HG03025 (cell line): ENCODE data around the gene DDTL.
"Not testable (repeated sequence)": the region's sequence is repeated elsewhere in the genome, so short reads cannot be mapped to it uniquely, and the experiment has no call there.

ENCODE experiments used
- ATAC-seq: cut with Tn5 transposase; IDR thresholded peaks from one replicate; pipeline ENCODE4 v1.9.1; 2021; ENCODE audit warnings: mild to moderate bottlenecking, moderate library complexity; ENCODE audit not compliant: unreplicated experiment, low FRiP score

Gene DDTL

GRCh38 chr22:23969071-23969470, 2.4 kb downstream of the DDTL start:
- no peak for ATAC-seq

DNA sequence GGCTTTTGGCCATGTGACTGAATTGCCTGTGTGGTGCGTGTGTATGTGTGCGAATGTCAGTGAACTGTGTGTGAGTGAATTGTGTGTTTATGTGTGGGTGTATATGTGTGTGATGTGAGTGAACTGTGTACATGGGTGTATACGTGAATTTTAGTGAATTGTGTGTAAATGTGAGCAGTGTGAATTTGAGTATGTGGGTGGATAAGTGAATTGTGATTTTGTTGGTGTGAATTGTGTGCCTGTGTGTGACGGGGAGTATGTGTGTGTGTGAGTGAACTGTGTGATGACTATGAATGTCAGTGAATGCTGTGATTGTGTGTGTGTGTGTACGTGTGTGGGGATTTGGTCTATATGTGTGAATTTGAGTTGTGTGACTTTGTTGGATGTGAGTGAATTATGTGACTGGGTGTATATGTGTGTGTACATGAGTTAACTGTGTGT, 3.5 kb downstream of the DDTL start:
- ATAC-seq, result no peak

- no peak for ATAC-seq
Measured at GRCh38 chr22:23970816-23971486, 4.3 kb downstream of the DDTL start.

GRCh38 chr22:23971927-23972326, 5.2 kb downstream of the DDTL start:
- ATAC-seq, result not testable (repeated sequence)

DNA sequence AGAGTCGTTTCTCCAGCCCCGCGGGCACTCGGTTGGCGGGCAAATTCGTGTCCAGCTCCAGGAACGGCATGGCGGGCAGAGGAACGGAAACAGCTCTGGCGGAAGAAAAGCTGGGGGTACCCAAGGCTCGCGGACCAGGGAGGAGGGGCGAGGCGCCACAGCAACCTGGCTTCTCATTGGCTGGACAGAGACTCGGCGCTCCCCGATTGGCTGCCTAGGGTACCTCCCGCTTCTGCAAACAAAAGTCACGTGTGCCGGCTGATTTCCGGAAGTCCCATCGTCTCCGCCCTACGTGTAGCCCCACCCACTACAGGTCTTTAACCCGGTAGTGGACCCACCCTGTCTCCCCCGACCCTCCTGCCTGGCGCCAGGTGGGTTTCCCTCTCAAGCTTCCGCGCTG, 7.7 kb downstream of the DDTL start, which contains the start of gene DDT:
Gene DDT, minus strand, starts transcription at position 97 of the 400 bp plus-strand sequence. Its CDS starts 27 bp downstream, at position 70.
- ATAC-seq, result peak; percentile 75

- ATAC-seq, result not testable (repeated sequence)
Measured at GRCh38 chr22:23974836-23975352, 8.2 kb downstream of the DDTL start.

DNA sequence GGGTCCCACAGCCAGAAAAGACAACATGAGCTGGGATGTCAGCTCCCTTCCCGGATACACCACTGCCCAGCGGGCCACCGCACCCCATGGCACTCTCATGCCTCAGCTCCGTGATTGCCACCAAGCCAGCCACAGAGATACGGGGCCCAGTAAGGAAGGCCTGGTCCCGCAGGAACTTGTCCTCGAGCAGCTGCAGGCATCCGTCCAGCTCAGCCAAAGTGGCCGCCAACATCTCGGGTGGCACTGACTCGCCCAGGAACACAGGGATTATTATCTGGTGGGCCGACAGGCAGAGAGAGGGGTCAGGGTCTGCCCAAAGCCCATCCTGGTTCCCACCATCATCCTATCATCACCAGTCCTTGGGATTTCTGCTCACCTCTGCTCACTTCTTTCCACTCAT, 10.6 kb downstream of the DDTL start:
- ATAC-seq, result not testable (repeated sequence)

- not testable (repeated sequence) for ATAC-seq
Measured at GRCh38 chr22:23979557-23980240, 13.0 kb downstream of the DDTL start, which contains the start of gene GSTT2. GSTT2 (plus strand) TSS chr22:23980134.

DNA sequence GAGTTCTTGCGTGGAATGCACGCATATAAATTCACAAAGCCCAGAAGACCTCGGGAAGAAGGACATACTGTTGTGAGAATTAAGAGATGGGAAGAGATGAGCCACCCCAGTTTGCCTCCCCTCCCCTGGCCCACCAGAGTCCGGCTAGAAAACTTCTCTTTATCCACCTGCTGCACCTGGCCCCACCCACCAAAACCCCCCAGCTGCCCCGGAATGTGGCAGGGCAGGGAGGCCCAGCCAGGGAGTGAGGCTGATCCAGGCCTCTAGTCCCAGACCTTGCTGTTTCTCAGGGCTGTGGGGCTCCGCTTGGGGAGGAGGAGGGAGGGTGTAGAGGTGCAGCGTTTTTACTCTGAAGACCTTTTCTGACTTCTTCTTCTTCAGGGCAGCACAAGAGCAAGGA, 13.9 kb downstream of the DDTL start:
- not testable (repeated sequence) for ATAC-seq

DNA sequence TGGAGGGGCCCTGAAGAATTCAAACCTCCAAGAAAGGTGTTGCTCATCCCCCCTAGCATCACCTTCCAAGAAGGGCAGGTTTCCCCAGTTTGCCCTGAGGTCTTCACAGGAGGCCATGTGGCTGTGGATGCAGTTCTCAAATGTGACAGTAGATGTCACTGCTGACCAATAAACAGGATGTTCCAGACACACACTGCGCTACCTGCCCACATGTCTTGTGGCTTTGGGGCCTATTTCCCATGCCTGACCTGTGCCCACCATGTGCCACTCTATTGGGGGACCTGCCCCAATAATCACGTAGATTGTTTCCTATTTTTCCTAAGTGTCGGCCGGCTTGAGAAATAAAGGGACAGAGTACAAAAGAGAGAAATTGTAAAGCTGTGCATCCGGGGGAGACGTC, 17.7 kb downstream of the DDTL start:
- no peak for ATAC-seq

DNA sequence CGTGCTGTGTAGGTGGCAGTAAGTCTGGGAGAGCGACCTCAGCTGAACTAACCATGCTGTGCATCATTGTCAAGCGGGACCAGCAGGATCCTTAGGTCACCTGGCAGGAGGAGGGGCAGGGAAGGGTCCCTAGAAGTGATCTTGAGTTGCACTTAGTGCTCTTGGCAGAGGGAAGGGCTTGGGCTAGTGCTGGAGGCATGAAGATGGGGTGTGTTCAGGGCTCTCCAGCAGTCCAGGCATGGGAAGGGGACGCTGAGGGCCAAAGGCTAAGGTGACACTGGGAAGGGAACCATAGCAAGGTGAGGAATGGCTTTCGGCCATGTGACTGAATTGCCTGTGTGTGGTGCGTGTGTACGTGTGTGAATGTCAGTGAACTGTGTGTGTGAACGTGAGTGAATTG, 19.4 kb downstream of the DDTL start:
- ATAC-seq, result not testable (repeated sequence)

DNA sequence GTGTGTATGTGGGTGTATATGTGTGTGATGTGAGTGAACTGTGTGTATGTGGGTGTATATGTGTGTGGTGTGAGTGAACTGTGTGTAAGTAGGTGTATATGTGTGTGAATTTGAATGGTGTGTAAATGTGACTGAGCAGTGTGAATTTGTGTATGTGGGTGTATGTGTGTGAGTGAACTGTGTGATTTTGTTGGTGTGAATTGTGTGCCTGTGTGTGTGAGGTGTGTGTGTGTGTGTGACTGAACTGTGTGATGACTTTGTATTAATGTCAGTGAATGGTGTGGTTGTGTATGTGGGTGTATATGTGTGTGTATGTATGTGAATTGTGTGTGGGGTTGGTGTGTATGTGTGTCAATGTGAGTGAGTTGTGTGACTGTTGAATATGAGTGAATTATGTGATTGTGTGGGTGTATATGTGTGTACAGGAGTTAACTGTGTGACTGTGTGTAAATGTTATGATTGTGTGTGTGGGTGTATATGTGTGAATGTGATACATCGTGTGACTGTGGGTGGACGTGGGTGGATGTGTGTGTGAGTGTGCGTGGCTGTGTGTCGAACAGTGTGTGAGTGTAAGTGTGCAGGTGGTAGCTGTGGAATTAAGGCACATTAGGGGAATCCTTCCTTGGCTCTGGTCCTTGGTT, 20.0 kb downstream of the DDTL start:
- ATAC-seq, result not testable (repeated sequence)

DNA sequence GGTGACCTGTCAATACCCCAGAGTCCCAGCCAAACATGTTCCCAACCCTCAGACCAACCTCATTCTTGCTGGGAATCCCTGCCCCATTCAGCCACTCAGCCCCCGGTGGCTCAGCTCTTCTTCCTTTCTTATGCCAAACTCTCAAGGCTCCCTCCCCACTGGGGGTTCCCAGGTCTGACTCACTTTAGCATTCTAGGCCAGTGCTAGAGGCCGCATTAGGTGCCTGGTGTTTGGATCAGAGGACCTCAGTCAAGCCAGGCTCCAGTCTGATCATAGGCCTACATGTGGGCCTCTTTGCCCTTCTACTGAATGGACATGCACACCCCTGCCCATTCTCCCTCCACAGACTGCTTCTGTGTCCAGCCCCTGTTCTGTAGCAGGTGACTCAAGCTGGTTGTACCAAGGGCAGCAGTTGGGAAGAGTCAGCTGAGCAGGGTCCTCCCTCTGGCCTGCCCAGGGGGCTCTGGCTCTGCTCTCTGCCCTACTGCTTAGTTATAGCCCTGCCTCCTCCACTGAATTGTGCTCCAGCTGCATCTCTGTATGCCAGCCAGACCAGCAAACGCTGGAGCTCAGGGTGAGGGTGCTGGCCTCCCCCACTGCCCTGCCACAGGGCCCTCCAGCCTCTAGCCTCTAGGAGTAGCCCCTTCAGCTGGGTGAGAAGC, 23.0 kb downstream of the DDTL start:
- ATAC-seq, result not testable (repeated sequence)

- not testable (repeated sequence) for ATAC-seq
Measured at GRCh38 chr22:23993080-23993479, 26.4 kb downstream of the DDTL start.

GRCh38 chr22:23993581-23994177, 27.0 kb downstream of the DDTL start:
- not testable (repeated sequence) for ATAC-seq

GRCh38 chr22:23997092-23997491, 30.4 kb downstream of the DDTL start:
- ATAC-seq, result no peak

GRCh38 chr22:23999779-24000178, 33.1 kb downstream of the DDTL start:
- ATAC-seq, result not testable (repeated sequence)

- ATAC-seq, result no peak
Measured at GRCh38 chr22:24001314-24001713, 34.6 kb downstream of the DDTL start.

DNA sequence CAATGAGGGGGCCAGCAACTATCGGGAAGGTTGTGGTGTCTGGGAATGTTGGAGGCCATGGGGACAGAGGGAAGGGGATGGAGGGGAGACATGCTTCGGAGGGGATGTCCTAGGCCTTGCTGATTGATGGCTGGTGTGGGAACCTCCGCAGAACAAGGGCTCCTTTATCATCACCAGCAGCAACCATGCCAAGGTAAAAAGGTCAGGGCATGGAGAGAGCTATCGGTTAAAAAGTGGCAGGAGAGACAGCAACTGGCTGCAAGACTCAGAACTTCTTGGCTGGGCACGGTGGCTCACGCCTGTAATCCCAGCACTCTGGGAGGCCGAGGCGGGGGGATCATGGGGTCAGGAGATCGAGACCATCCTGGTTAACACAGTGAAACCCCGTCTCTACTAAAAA, 35.6 kb downstream of the DDTL start:
- ATAC-seq, result no peak

DNA sequence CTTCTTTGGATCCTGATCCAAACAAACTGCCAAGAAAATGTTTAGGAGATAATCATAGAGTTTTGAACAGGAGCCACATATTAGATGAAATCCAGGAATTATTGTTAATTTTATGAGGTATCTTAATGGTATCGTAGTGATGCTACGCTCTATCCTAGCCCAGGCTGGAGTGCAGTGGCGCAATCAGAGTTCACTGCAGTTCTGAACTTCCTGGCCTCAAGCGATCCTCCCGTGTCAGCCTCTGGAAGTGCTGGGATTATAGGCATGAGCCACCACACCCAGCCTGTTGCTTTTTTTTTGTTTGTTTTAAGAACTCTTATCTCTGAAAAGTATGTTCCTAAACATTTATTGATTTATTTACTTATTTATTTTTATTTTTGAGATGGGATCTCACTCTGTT, 36.2 kb downstream of the DDTL start:
- ATAC-seq, result no peak
